Sigmoid colon (tissue), 4 donors: ENCODE measurements around the gene CROT.

Source experiments
- CTCF ChIP-seq, 4 experiments: fragments of 450-650 bp in 3 of 4; fragments of 200-600 bp in 1 of 4; IDR thresholded peaks; one replicate each; pipeline ENCODE4 v1.5.1; 2016 to 2019; ENCODE audit warnings: antibody characterized with exemption in 4 of 4, mild to moderate bottlenecking in 3 of 4, moderate library complexity in 2 of 4
- EP300 ChIP-seq, 4 donors: sonication (generic); formaldehyde crosslinking; IDR thresholded peaks; one replicate each; pipeline ENCODE4 v1.6.1; 2017; ENCODE audit warnings: antibody characterized with exemption in 4 of 4

GRCh38 chr7:87316846-87317552, 28.5 kb upstream of the CROT start:
- TF ChIP-seq CTCF (IDR thresholded peaks at IDR 0.05), result no peak
- no peak for TF ChIP-seq EP300 (IDR thresholded peaks at IDR 0.05)
